ENCODE results near the gene XAB2.

- TF ChIP-seq CTCF (IDR thresholded peaks at IDR 0.05; ENCODE audit: low read length) (no peak), EZH2 (IDR thresholded peaks at IDR 0.05; ENCODE audit: borderline replicate concordance, low read length) (no peak)
These were observed 47.5 kb upstream of the XAB2 start, which contains the start of gene MCEMP1 for GRCh38 chr19:7676854-7677253.
